K562 (cell line): ENCODE data around the gene SLC46A3. TPM values are rescaled to one million over a fixed set of nuclear protein-coding genes. Genes with fewer than 3 reads are reported as not detected.

Experiments
- ATAC-seq: fragments of 200-7000 bp; cut with Tn5 transposase; 3 replicates; pipeline ENCODE4 v1.9.1; 2020; ENCODE audit warnings: moderate library complexity
- BruUV-seq: library from RNA; stranded (reverse); fragments of 400-500 nt; replicated peaks from 2 replicates; lab custom pipeline; 2021; lab: Mats Ljungman, UMichigan
- CTCF ChIA-PET: fragments of 300-600 bp; formaldehyde crosslinking; extraction: SDS; loops from one replicate; lab custom pipeline; 2021; ENCODE audit warnings: low intra/inter-chr PET ratio; lab: Yijun Ruan, JAX
- POLR2A ChIA-PET: fragments of 300-600, 350-650 bp; sonication (Branson Sonifier 250); formaldehyde crosslinking; extraction: SDS; loops from one replicate; lab custom pipeline; 2021; ENCODE audit warnings: antibody characterized with exemption, inconsistent platforms; lab: Yijun Ruan, JAX
- DNase-seq, 4 experiments: peaks; one replicate each; pipeline versions ENCODE4 v3.0.0 to v3.0.0-alpha.2; 2011 to 2018; ENCODE audit warnings: low spot score in 3 of 4, mixed read lengths in 3 of 4; ENCODE audit errors: extremely low read depth in 1 of 4
- FAIRE-seq: peaks from 2 replicates; lab custom pipeline; 2011; peaks lifted over from hg19 to GRCh38; lab: Jason Lieb, UNC
- H2AFZ ChIP-seq: 2 replicates; pipeline ENCODE4 v1.6.0; 2011; ENCODE audit warnings: low read depth, low read length, control low read depth, inconsistent platforms
- H3K27ac ChIP-seq: fragments of 200-600 bp; 3 replicates; pipeline ENCODE4 v1.8.0; 2011; ENCODE audit warnings: low read depth, mild to moderate bottlenecking, control low read depth, inconsistent platforms, low read length, moderate library complexity, mixed read lengths; ENCODE audit errors: extremely low read depth
- H3K27me3 ChIP-seq, 2 experiments: fragments of 300-600 bp in 1 of 2; 2 replicates in 1 of 2; 3 replicates in 1 of 2; pipeline versions ENCODE4 v1.6.0 to v1.8.0; 2011; ENCODE audit warnings: inconsistent platforms in 2 of 2, low read length in 2 of 2, mild to moderate bottlenecking in 1 of 2, mixed read lengths in 1 of 2, moderate library complexity in 1 of 2; ENCODE audit not compliant: control insufficient read depth in 2 of 2, insufficient read depth in 2 of 2
- H3K36me3 ChIP-seq: fragments of 300-600 bp; 3 replicates; pipeline ENCODE4 v1.8.0; 2011; ENCODE audit warnings: mild to moderate bottlenecking, low read length, inconsistent platforms; ENCODE audit not compliant: control insufficient read depth, insufficient read depth
- H3K4me1 ChIP-seq, 2 experiments: fragments of 200-600 bp in 1 of 2; replicated peaks in 1 of 2; 2 replicates in 1 of 2; 3 replicates in 1 of 2; pipeline versions ENCODE4 v1.5.1 to v1.8.0; 2011; ENCODE audit warnings: inconsistent platforms in 2 of 2, low read length in 2 of 2, mild to moderate bottlenecking in 1 of 2, mixed read lengths in 1 of 2, moderate library complexity in 1 of 2; ENCODE audit not compliant: control insufficient read depth in 2 of 2, insufficient read depth in 2 of 2
- H3K4me2 ChIP-seq: 2 replicates; pipeline ENCODE4 v1.6.1; 2011; ENCODE audit warnings: low read length, control low read depth, inconsistent platforms, mixed read lengths; ENCODE audit not compliant: insufficient read depth
- H3K4me3 ChIP-seq: fragments of 200-600 bp; sonication (generic), shearing (Covaris generic); 2 replicates; pipeline ENCODE4 v1.5.1; 2016; ENCODE audit warnings: control low read depth, inconsistent platforms
- H3K79me2 ChIP-seq: fragments of 200-600 bp; 3 replicates; pipeline ENCODE4 v1.8.0; 2011; ENCODE audit warnings: low read length, inconsistent platforms; ENCODE audit not compliant: control insufficient read depth, insufficient read depth
- H3K9ac ChIP-seq, 2 experiments: 2 replicates each; pipeline versions ENCODE4 v1.6.0 to v1.6.1; 2011; ENCODE audit warnings: low read depth in 2 of 2, low read length in 2 of 2, control low read depth in 1 of 2, inconsistent platforms in 1 of 2, mild to moderate bottlenecking in 1 of 2, mixed read lengths in 1 of 2; ENCODE audit not compliant: insufficient read depth in 1 of 2
- H3K9me1 ChIP-seq: one replicate; pipeline ENCODE4 v1.6.0; 2011; ENCODE audit warnings: inconsistent platforms, mild to moderate bottlenecking, low read length, moderate library complexity; ENCODE audit not compliant: control insufficient read depth, insufficient read depth
- H3K9me3 ChIP-seq: replicated peaks from 2 replicates; pipeline ENCODE4 v1.5.1; 2011; ENCODE audit warnings: low read depth, low read length, inconsistent platforms; ENCODE audit not compliant: control insufficient read depth, insufficient read depth
- H4K20me1 ChIP-seq: replicated peaks from 2 replicates; pipeline ENCODE4 v1.6.1; 2011; ENCODE audit warnings: low read length, inconsistent platforms, mixed read lengths; ENCODE audit not compliant: control insufficient read depth, insufficient read depth
- ARID4B ChIP-seq: sonication (generic); formaldehyde crosslinking; IDR thresholded peaks from 2 replicates; pipeline ENCODE4 v1.8.0; 2022; ENCODE audit warnings: mild to moderate bottlenecking, missing genetic modification reagents
- C11orf30 ChIP-seq: fragments of 450-650 bp; IDR thresholded peaks from 2 replicates; pipeline ENCODE4 v1.6.1; 2016; ENCODE audit warnings: low read depth, mild to moderate bottlenecking
- ESRRA ChIP-seq: fragments of 450-650 bp; IDR thresholded peaks from 2 replicates; pipeline ENCODE4 v1.6.1; 2014; ENCODE audit warnings: low read depth, mild to moderate bottlenecking, moderate library complexity, borderline replicate concordance
- LEF1 ChIP-seq: fragments of 450-650 bp; IDR thresholded peaks from 2 replicates; pipeline ENCODE4 v1.6.1; 2016; ENCODE audit warnings: mild to moderate bottlenecking
- MXI1 ChIP-seq: IDR thresholded peaks from 2 replicates; pipeline ENCODE4 v1.6.1; 2011; ENCODE audit warnings: low read depth, mild to moderate bottlenecking, improper control_type of control experiment, low read length
- MYBL2 ChIP-seq, 2 experiments: fragments of 450-650 bp in 1 of 2; sonication (generic) in 1 of 2; formaldehyde crosslinking in 1 of 2; IDR thresholded peaks; 2 replicates each; pipeline versions ENCODE4 v1.6.1 to v1.8.1; 2017 to 2022; ENCODE audit warnings: borderline replicate concordance in 1 of 2, inconsistent platforms in 1 of 2, low read depth in 1 of 2, mild to moderate bottlenecking in 1 of 2, missing genetic modification reagents in 1 of 2, moderate library complexity in 1 of 2
- NR2F6 ChIP-seq: fragments of 450-650 bp; formaldehyde crosslinking; IDR thresholded peaks from 2 replicates; pipeline ENCODE4 v1.4.0; 2020; ENCODE audit warnings: mild to moderate bottlenecking
- PATZ1 ChIP-seq: fragments of 250-450 bp; sonication (Bioruptor Pico); IDR thresholded peaks from 2 replicates; pipeline ENCODE4 v1.5.0; 2020; ENCODE audit warnings: mild to moderate bottlenecking, borderline replicate concordance
- PHF8 ChIP-seq: fragments of 200-600 bp; sonication (generic); IDR thresholded peaks from 2 replicates; pipeline ENCODE4 v1.6.1; 2012; ENCODE audit warnings: mixed run types, mild to moderate bottlenecking, inconsistent platforms, low read length, moderate library complexity, borderline replicate concordance
- PRPF4 ChIP-seq: fragments of 200-400 bp; formaldehyde crosslinking; IDR thresholded peaks from one replicate; pipeline ENCODE4 v1.6.1; 2017; ENCODE audit warnings: low read length, low read depth, mild to moderate bottlenecking; ENCODE audit not compliant: insufficient read depth, poor library complexity, severe bottlenecking
- TCF7L2 ChIP-seq: fragments of 150-350 bp; IDR thresholded peaks from 2 replicates; pipeline ENCODE4 v1.6.1; 2016; ENCODE audit warnings: low read depth, mild to moderate bottlenecking, low read length, moderate library complexity
- ZNF253 ChIP-seq: fragments of 250-450 bp; sonication (Bioruptor Pico); conservative IDR thresholded peaks from 2 replicates; pipeline ENCODE4 v1.6.1; 2021; ENCODE audit warnings: mild to moderate bottlenecking
- ZNF354B ChIP-seq: fragments of 250-450 bp; sonication (Bioruptor Pico); IDR thresholded peaks from 2 replicates; pipeline ENCODE4 v1.4.0; 2020
- ZSCAN29 ChIP-seq: fragments of 450-650 bp; IDR thresholded peaks from 2 replicates; pipeline ENCODE4 v1.6.1; 2017
- WGBS: fragments of 100-300 bp; shearing (Covaris generic); methylation state at CpG from one replicate; pipeline ENCODE4 v1.1.6; 2016; ENCODE audit warnings: low coverage, mixed read lengths; ENCODE audit not compliant: insufficient coverage; ENCODE audit errors: missing lambda C conversion rate; 5-methylcytosine and 5-hydroxymethylcytosine counted together
- in situ Hi-C: fragments of 300-500 bp; cut with MboI; formaldehyde crosslinking; loops from 4 replicates; pipeline ENCODE4 v1.15.0; 2018; ENCODE audit warnings: inconsistent platforms, mixed read lengths
- intact Hi-C: fragments of 100-400 bp; cut with micrococcal nuclease; formaldehyde crosslinking; loops from 2 replicates; pipeline ENCODE4 v1.14.2; 2022
- polyA plus RNA-seq, 8 experiments: library from polyadenylated mRNA; depleted of rRNA in 4 of 8; stranded (reverse) in 5 of 8; unstranded in 3 of 8; fragments of >200 nt; fragmentation: Nextera tagmentation in 2 of 8; fragmentation: Illumina TruSeq in 1 of 8; extraction: Ambion mirVana in 2 of 8; extraction: Trizol in 1 of 8; gene quantifications; 2 replicates each; pipeline versions ENCODE4 v1.2.1 to v1.2.3, GENCODE V29; 2011 to 2014; ENCODE audit warnings: inconsistent platforms in 1 of 8, missing spikeins in 1 of 8
- total RNA-seq, 7 experiments: library from RNA; depleted of rRNA in 6 of 7; stranded (reverse); fragments of >200 nt in 6 of 7; fragmentation: Illumina TruSeq in 2 of 7; extraction: Trizol in 2 of 7; gene quantifications; 2 replicates each; pipeline versions ENCODE4 v1.2.1 to v1.2.3, GENCODE V29; 2011 to 2021; ENCODE audit warnings: low replicate concordance in 1 of 7

Gene SLC46A3
- total and polyA plus RNA-seq, 9 of the 15 experiments (the other 6 are each of a cell fraction or from before 2014, with no cell fraction given) = 0.14 to 1.2 (median 0.51) TPM

- H4K20me1 ChIP-seq = no peaks in the 10 kb centered on the region
- WGBS = 83% methylated on average over 1 of the region's 1 CpG
- H3K27ac ChIP-seq = no peak overlapping the region
- DNase-seq (no peak), FAIRE-seq (no peak), ATAC-seq (no peak)
- H3K4me3 ChIP-seq = no peak overlapping the region
- ChIA-PET CTCF (no interaction called here), POLR2A (no interaction called here)
- no peaks in the 10 kb centered on the region for H3K9me1 ChIP-seq
- no peak overlapping the region for H3K9ac ChIP-seq
- no peak overlapping the region for H2AFZ ChIP-seq
- no peaks in the 10 kb centered on the region for H3K27me3 ChIP-seq
- no peak overlapping the region for H3K4me2 ChIP-seq
- in situ Hi-C loops (no loop called here), intact Hi-C loops (no loop called here)
- H3K36me3 ChIP-seq = no peaks in the 10 kb centered on the region
- no peaks in the 10 kb centered on the region for H3K9me3 ChIP-seq
- TF ChIP-seq TCF7L2 = no peak
- no peak for TF ChIP-seq PHF8
- no peak for TF ChIP-seq MXI1
- no peak for TF ChIP-seq C11orf30
- no peak for TF ChIP-seq MYBL2 (IDR thresholded peaks at IDR 0.05; ENCODE audit: low read depth)
- TF ChIP-seq MYBL2 (CRISPR knock-in tag; IDR thresholded peaks at IDR 0.05; ENCODE audit: borderline replicate concordance) = no peak
- TF ChIP-seq ZSCAN29 = no peak
- no peak for TF ChIP-seq ZNF253
- TF ChIP-seq ZNF354B (CRISPR knock-in tag) = no peak
- no peak for TF ChIP-seq ESRRA
- no peak for TF ChIP-seq PATZ1
- TF ChIP-seq PRPF4 = no peak
- no peak for TF ChIP-seq LEF1
- no peak for TF ChIP-seq ARID4B (CRISPR knock-in tag)
- TF ChIP-seq NR2F6 (CRISPR knock-in tag) = no peak
- peaks cover 0 to 8% of the 10 kb centered on the region in 2 experiments; a peak in 3 of 5 replicates for H3K4me1 ChIP-seq
- no TSS peak for BruUV-seq
- H3K79me2 ChIP-seq = peaks cover 27% of the 10 kb centered on the region
These were observed 64.5 kb downstream of the SLC46A3 start for GRCh38 chr13:28654276-28654675.
